B cell (primary cell): ENCODE data around the gene LRRC2. TPM values are rescaled to one million over a fixed set of nuclear protein-coding genes. Genes with fewer than 3 reads are reported as not detected.

Source experiments
- ATAC-seq: fragments of 200-7000 bp; cut with Tn5 transposase; one replicate; pipeline ENCODE4 v1.10.0; 2021; ENCODE audit warnings: low read depth, mild to moderate bottlenecking, moderate number of reproducible peaks, moderate library complexity
- CTCF ChIA-PET: fragments of 350-600 bp; sonication (Branson Sonifier 250); formaldehyde crosslinking; loops from one replicate; lab custom pipeline; 2021; ENCODE audit warnings: antibody characterized with exemption, inconsistent platforms; lab: Charles Lee
- POLR2A ChIA-PET: fragments of 350-600 bp; sonication (Branson Sonifier 250); formaldehyde crosslinking; loops from one replicate; lab custom pipeline; 2021; ENCODE audit warnings: antibody characterized with exemption; lab: Charles Lee
- DNase-seq: peaks from one replicate; pipeline ENCODE4 v3.0.0; 2013
- H2AFZ ChIP-seq: 2 replicates; pipeline ENCODE4 v1.6.1; 2012; ENCODE audit warnings: mild to moderate bottlenecking, low read depth, low read length; ENCODE audit not compliant: insufficient read depth, poor library complexity, severe bottlenecking
- H3K27ac ChIP-seq, 2 donors: 1 replicate in 1 of 2; 2 replicates in 1 of 2; pipeline ENCODE4 v1.5.1; 2012 to 2013; ENCODE audit warnings: low read length in 2 of 2, mild to moderate bottlenecking in 2 of 2, moderate library complexity in 1 of 2
- H3K27me3 ChIP-seq, 4 experiments: fragments of 200-600 bp in 1 of 4; sonication (generic) in 1 of 4; replicated peaks in 1 of 4; 1 replicate in 2 of 4; 2 replicates in 2 of 4; pipeline versions ENCODE4 v1.6.1 to v1.7.0; 2013 to 2016; ENCODE audit warnings: low read length in 3 of 4, mild to moderate bottlenecking in 2 of 4, mixed read lengths in 1 of 4, moderate library complexity in 1 of 4; ENCODE audit not compliant: insufficient read depth in 4 of 4, control insufficient read depth in 3 of 4; ENCODE audit errors: control extremely low read depth in 1 of 4
- H3K36me3 ChIP-seq, 2 experiments: replicated peaks in 1 of 2; 1 replicate in 1 of 2; 2 replicates in 1 of 2; pipeline versions ENCODE4 v1.6.1 to v1.7.1; 2013; ENCODE audit warnings: low read length in 1 of 2; ENCODE audit not compliant: insufficient read depth in 2 of 2, control insufficient read depth in 1 of 2; ENCODE audit errors: control extremely low read depth in 1 of 2, extremely low read depth in 1 of 2
- H3K4me1 ChIP-seq, 2 donors: fragments of 200-600 bp in 1 of 2; sonication (generic) in 1 of 2; 1 replicate in 1 of 2; 2 replicates in 1 of 2; pipeline versions ENCODE4 v1.5.1 to v1.6.1; 2013 to 2017; ENCODE audit warnings: low read length in 2 of 2; ENCODE audit not compliant: control insufficient read depth in 2 of 2, insufficient read depth in 2 of 2
- H3K4me2 ChIP-seq: replicated peaks from 2 replicates; pipeline ENCODE3; 2012; ENCODE audit warnings: mild to moderate bottlenecking, low read depth, low read length; ENCODE audit not compliant: poor library complexity, severe bottlenecking
- H3K4me3 ChIP-seq, 5 experiments: fragments of 200-600 bp in 1 of 5; sonication (generic) in 1 of 5; 1 replicate in 3 of 5; 2 replicates in 2 of 5; pipeline versions ENCODE4 v1.5.1 to v1.7.0; 2011 to 2016; ENCODE audit warnings: low read length in 4 of 5, mild to moderate bottlenecking in 4 of 5, low read depth in 2 of 5, control low read depth in 1 of 5, moderate library complexity in 1 of 5; ENCODE audit not compliant: insufficient read depth in 1 of 5; ENCODE audit errors: control extremely low read depth in 1 of 5, extremely low read depth in 1 of 5
- H3K79me2 ChIP-seq: fragments of 200-600 bp; sonication (generic); one replicate; pipeline ENCODE4 v1.6.0; 2016; ENCODE audit warnings: low read length; ENCODE audit not compliant: control insufficient read depth, insufficient read depth
- H3K9ac ChIP-seq: fragments of 200-600 bp; sonication (generic); 2 replicates; pipeline ENCODE4 v1.6.1; 2017; ENCODE audit warnings: mild to moderate bottlenecking, low read length, moderate library complexity
- H3K9me3 ChIP-seq, 3 donors: one replicate each; pipeline versions ENCODE4 v1.6.1 to v1.7.1; 2013; ENCODE audit warnings: low read length in 2 of 3; ENCODE audit not compliant: control insufficient read depth in 2 of 3, insufficient read depth in 1 of 3; ENCODE audit errors: control extremely low read depth in 1 of 3
- H4K20me1 ChIP-seq: 2 replicates; pipeline ENCODE4 v1.6.0; 2012; ENCODE audit warnings: mild to moderate bottlenecking, low read length; ENCODE audit not compliant: insufficient read depth, control insufficient read depth, poor library complexity, severe bottlenecking
- H3K27ac Mint-ChIP-seq: one replicate; pipeline ENCODE4 v1.8.0; 2021; ENCODE audit warnings: mixed read lengths
- H3K27me3 Mint-ChIP-seq: one replicate; pipeline ENCODE4 v1.8.0; 2021; ENCODE audit warnings: mixed read lengths
- H3K4me1 Mint-ChIP-seq: one replicate; pipeline ENCODE4 v1.8.0; 2021; ENCODE audit warnings: mixed read lengths
- H3K4me3 Mint-ChIP-seq: one replicate; pipeline ENCODE4 v1.8.0; 2021; ENCODE audit warnings: mixed read lengths
- H3K9me3 Mint-ChIP-seq: one replicate; pipeline ENCODE4 v1.8.0; 2022; ENCODE audit warnings: mixed read lengths; ENCODE audit not compliant: insufficient read depth
- EZH2 ChIP-seq: IDR thresholded peaks from 2 replicates; pipeline ENCODE4 v1.6.1; 2012; ENCODE audit warnings: borderline replicate concordance, low read depth, mild to moderate bottlenecking, moderate library complexity, low read length; ENCODE audit not compliant: insufficient read depth, poor library complexity, severe bottlenecking
- WGBS: methylation state at CpG from one replicate; pipeline ENCODE4 v1.1.5; 2013; ENCODE audit warnings: missing lambda C conversion rate; ENCODE audit not compliant: insufficient coverage; 5-methylcytosine and 5-hydroxymethylcytosine counted together
- intact Hi-C: fragments of 100-400 bp; cut with micrococcal nuclease; formaldehyde crosslinking; loops from one replicate; pipeline ENCODE4 v1.10.0; 2022
- polyA plus RNA-seq: library from polyadenylated mRNA; depleted of rRNA; stranded (reverse); fragments of >200 nt; gene quantifications from 2 replicates; pipeline ENCODE4 v1.2.3, GENCODE V29; 2012
- total RNA-seq, 2 donors: library from RNA; stranded (reverse); fragments of 120-200 nt in 1 of 2; gene quantifications; 1 replicate in 1 of 2; 2 replicates in 1 of 2; pipeline versions ENCODE4 v1.2.3 to v1.2.4, GENCODE V29; 2013 to 2022
- TF ChIP-seq, protein P1 (sequence below): fragments of 200-600 bp; IDR thresholded peaks from one replicate; pipeline ENCODE4 v1.8.0; 2022; ENCODE audit warnings: antibody characterized with exemption, mild to moderate bottlenecking

LRRC2 gene
- total and polyA plus RNA-seq, 2 donors (not counting 1 experiment from before 2014, with no cell fraction given) = 0.04 TPM; not detected in 1

GRCh38 chr3:46490338-46491084 lies 75.6 kb downstream of the LRRC2 start:
- Histone ChIP-seq H3K27me3 (peaks cover 0 to 6% (median 4%) of the 10 kb centered on the region in 4 experiments), H4K20me1 (no peaks in the 10 kb centered on the region), H3K4me2 (no peak overlapping the region), H3K27ac (no peak overlapping the region), H3K4me1 (peaks cover 9 to 11% of the 10 kb centered on the region in 2 donors), H3K79me2 (no peaks in the 10 kb centered on the region), H2AFZ (no peak overlapping the region), H3K4me3 (no peak overlapping the region), H3K9me3 (no peaks in the 10 kb centered on the region), H3K9ac (no peak overlapping the region), H3K36me3 (no peaks in the 10 kb centered on the region)
- CTCF ChIA-PET = interaction anchor here (0.7 to 9.1 kb wide), 14 partner anchors 11 to 214 kb away, joined by 3 to 275 read pairs (median 20); no protein-coding TSS in a partner anchor
- 50% methylated on average over 1 of the region's 6 CpGs for WGBS
- H3K27me3 Mint-ChIP-seq = peaks cover 3% of the 10 kb centered on the region
- POLR2A ChIA-PET = interaction anchor here (3.2 kb wide), 1 partner anchor 48 kb away, joined by 26 read pairs; no protein-coding TSS in a partner anchor
- no peak for ATAC-seq
- DNase-seq = peak; percentile 1
- no peak overlapping the region for H3K4me3 Mint-ChIP-seq
- TF ChIP-seq, protein P1, sequence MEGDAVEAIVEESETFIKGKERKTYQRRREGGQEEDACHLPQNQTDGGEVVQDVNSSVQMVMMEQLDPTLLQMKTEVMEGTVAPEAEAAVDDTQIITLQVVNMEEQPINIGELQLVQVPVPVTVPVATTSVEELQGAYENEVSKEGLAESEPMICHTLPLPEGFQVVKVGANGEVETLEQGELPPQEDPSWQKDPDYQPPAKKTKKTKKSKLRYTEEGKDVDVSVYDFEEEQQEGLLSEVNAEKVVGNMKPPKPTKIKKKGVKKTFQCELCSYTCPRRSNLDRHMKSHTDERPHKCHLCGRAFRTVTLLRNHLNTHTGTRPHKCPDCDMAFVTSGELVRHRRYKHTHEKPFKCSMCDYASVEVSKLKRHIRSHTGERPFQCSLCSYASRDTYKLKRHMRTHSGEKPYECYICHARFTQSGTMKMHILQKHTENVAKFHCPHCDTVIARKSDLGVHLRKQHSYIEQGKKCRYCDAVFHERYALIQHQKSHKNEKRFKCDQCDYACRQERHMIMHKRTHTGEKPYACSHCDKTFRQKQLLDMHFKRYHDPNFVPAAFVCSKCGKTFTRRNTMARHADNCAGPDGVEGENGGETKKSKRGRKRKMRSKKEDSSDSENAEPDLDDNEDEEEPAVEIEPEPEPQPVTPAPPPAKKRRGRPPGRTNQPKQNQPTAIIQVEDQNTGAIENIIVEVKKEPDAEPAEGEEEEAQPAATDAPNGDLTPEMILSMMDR = no peak
- TF ChIP-seq EZH2 = no peak
- no peaks in the 10 kb centered on the region for H3K9me3 Mint-ChIP-seq
- intact Hi-C loops = no loop called here
- H3K27ac Mint-ChIP-seq = no peak overlapping the region
- peaks cover 9% of the 10 kb centered on the region for H3K4me1 Mint-ChIP-seq

GRCh38 chr3:46489875-46490274 lies 76.2 kb downstream of the LRRC2 start:
- Histone ChIP-seq H3K36me3 (no peaks in the 10 kb centered on the region), H3K4me1 (peaks cover 9 to 11% of the 10 kb centered on the region in 2 donors), H3K4me2 (no peak overlapping the region), H3K79me2 (no peaks in the 10 kb centered on the region), H2AFZ (no peak overlapping the region), H4K20me1 (no peaks in the 10 kb centered on the region), H3K9ac (no peak overlapping the region), H3K9me3 (no peaks in the 10 kb centered on the region), H3K27ac (no peak overlapping the region), H3K27me3 (peaks cover 0 to 6% (median 4%) of the 10 kb centered on the region in 4 experiments), H3K4me3 (no peak overlapping the region)
- Mint-ChIP-seq H3K4me3 (no peak overlapping the region), H3K4me1 (peaks cover 9% of the 10 kb centered on the region), H3K9me3 (no peaks in the 10 kb centered on the region), H3K27me3 (peaks cover 3% of the 10 kb centered on the region), H3K27ac (no peak overlapping the region)
- WGBS = no CpG with 5 or more reads among the region's 1 CpG
- DNase-seq (no peak), ATAC-seq (no peak)
- ChIA-PET CTCF (interaction anchor here (1.0 to 9.1 kb wide), 21 partner anchors 8 to 551 kb away, joined by 3 to 275 read pairs (median 10); partner anchors contain the start of genes CCR1 and RTP3), POLR2A (interaction anchor here (3.2 kb wide), 1 partner anchor 49 kb away, joined by 26 read pairs; no protein-coding TSS in a partner anchor)
- intact Hi-C loops = loop anchor here (2.0 to 10.0 kb wide), 2 partner anchors 51 to 205 kb away; partner anchors contain the start of gene ALS2CL
- TF ChIP-seq, protein P1 = no peak
- TF ChIP-seq EZH2 = no peak
